Lower leg skin (tissue), 3 donors: ENCODE measurements around the gene ASB9.

Source experiments
- CTCF ChIP-seq, 3 donors: fragments of 450-650 bp; IDR thresholded peaks; one replicate each; pipeline ENCODE4 v1.5.1; 2016; ENCODE audit warnings: antibody characterized with exemption in 3 of 3, mild to moderate bottlenecking in 3 of 3, moderate library complexity in 2 of 3
- POLR2A ChIP-seq, 2 donors: fragments of 450-650 bp; IDR thresholded peaks; one replicate each; pipeline ENCODE4 v1.6.1; 2016 to 2017; ENCODE audit warnings: antibody characterized with exemption in 2 of 2, mild to moderate bottlenecking in 1 of 2, moderate library complexity in 1 of 2

GRCh38 chrX:15217161-15217560 lies 52.7 kb downstream of the ASB9 start:
- TF ChIP-seq CTCF (IDR thresholded peaks at IDR 0.05) (no peak), POLR2A (IDR thresholded peaks at IDR 0.05) (no peak)
